ENCODE results near the gene ZC3H18.

DNA sequence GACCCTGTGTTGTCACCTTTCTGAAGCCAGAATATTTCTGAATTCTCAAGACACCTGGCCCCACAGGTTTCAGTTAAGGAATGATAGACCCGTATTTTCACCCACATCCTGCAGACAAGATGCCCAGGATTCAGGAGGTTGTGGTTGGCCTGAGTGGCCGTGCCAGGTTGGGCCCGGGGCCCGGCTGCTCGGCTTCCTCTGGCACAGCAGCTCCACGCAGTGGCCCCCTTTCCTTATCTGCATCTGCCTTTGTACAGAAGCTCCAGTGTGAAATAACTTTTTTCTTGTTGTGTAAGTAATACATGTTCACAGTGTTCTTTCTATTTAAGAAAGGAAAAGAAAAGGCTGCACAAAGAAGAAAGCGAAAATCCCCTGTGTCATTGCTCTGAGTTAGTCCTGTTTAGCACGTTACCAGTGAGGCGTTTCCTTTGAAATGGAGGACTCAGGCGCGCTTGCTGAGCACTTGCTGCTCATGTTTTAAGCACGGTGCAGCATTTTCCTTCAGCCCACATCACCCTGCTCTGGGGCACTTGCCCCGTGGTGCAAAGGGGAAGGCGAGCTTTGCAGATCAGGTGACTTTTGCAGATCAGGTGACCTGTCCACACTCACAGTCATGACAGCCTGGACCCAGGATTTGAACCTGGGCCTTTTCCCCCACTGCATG, 12.8 kb downstream of the ZC3H18 start:
- TF ChIP-seq, protein P1, sequence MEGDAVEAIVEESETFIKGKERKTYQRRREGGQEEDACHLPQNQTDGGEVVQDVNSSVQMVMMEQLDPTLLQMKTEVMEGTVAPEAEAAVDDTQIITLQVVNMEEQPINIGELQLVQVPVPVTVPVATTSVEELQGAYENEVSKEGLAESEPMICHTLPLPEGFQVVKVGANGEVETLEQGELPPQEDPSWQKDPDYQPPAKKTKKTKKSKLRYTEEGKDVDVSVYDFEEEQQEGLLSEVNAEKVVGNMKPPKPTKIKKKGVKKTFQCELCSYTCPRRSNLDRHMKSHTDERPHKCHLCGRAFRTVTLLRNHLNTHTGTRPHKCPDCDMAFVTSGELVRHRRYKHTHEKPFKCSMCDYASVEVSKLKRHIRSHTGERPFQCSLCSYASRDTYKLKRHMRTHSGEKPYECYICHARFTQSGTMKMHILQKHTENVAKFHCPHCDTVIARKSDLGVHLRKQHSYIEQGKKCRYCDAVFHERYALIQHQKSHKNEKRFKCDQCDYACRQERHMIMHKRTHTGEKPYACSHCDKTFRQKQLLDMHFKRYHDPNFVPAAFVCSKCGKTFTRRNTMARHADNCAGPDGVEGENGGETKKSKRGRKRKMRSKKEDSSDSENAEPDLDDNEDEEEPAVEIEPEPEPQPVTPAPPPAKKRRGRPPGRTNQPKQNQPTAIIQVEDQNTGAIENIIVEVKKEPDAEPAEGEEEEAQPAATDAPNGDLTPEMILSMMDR (conservative IDR thresholded peaks at IDR 0.05 in 1 of 2, IDR thresholded peaks at IDR 0.05 in 1 of 2; ENCODE audit: low read depth in 1 of 2, low read length in 2 of 2): no peak
- TF ChIP-seq EZH2 (IDR thresholded peaks at IDR 0.05; ENCODE audit: low read length, missing control alignments): no peak
